ENCODE results near the gene STAMBP.
"Not testable (repeated sequence)": the region's sequence is repeated elsewhere in the genome, so short reads cannot be mapped to it uniquely, and the experiment has no call there.

STAMBP gene

GRCh38 chr2:73828818-73829570 is at the start of gene STAMBP:
TSS of gene STAMBP (plus strand) at chr2:73828961. CDS start at chr2:73830857, 1,896 bp downstream.
- Mint-ChIP-seq H3K27me3 (ENCODE audit: low read depth) (peaks cover 2% of the 10 kb centered on the region), H3K4me3 (peak within 1 kb of the TSS; percentile 97), H3K27ac (peak within 1 kb of the TSS; percentile 97), H3K4me1 (ENCODE audit: low read depth) (peaks cover 37% of the 10 kb centered on the region), H3K9me3 (peaks cover 6% of the 10 kb centered on the region), H3K36me3 (ENCODE audit: low read depth) (peaks cover 22% of the 10 kb centered on the region)
- peak; percentile 90 for DNase-seq (ENCODE audit: low spot score)

- Mint-ChIP-seq H3K36me3 (ENCODE audit: low read depth) (peaks cover 23% of the 10 kb centered on the region), H3K27me3 (ENCODE audit: low read depth) (peaks cover 3% of the 10 kb centered on the region), H3K4me1 (ENCODE audit: low read depth) (peaks cover 11% of the 10 kb centered on the region), H3K4me3 (peak within 1 kb of the TSS; percentile 97), H3K27ac (peak within 1 kb of the TSS; percentile 95), H3K9me3 (no peaks in the 10 kb centered on the region)
- DNase-seq (ENCODE audit: low spot score): peak; percentile 96
Observed at GRCh38 chr2:73779467-73780236, 49.1 kb upstream of the STAMBP start, which contains the start of gene DUSP11. TSS of gene DUSP11 (minus strand) at chr2:73780103. CDS start at chr2:73779974, 129 bp downstream.

- peaks cover 3% of the 10 kb centered on the region for H3K27me3 Mint-ChIP-seq (ENCODE audit: low read depth)
- peaks cover 11% of the 10 kb centered on the region for H3K4me1 Mint-ChIP-seq (ENCODE audit: low read depth)
- peak overlapping the region; percentile 97 for H3K4me3 Mint-ChIP-seq
- no peak for DNase-seq (ENCODE audit: low spot score)
- peak overlapping the region; percentile 95 for H3K27ac Mint-ChIP-seq
- peaks cover 18% of the 10 kb centered on the region for H3K36me3 Mint-ChIP-seq (ENCODE audit: low read depth)
- H3K9me3 Mint-ChIP-seq: no peaks in the 10 kb centered on the region
Observed at GRCh38 chr2:73780237-73780582, 48.6 kb upstream of the STAMBP start.

GRCh38 chr2:73783402-73783801 is 45.4 kb upstream of the STAMBP start:
- H3K27ac Mint-ChIP-seq; H3K9me3 Mint-ChIP-seq; H3K27me3 Mint-ChIP-seq (ENCODE audit: low read depth); H3K4me1 Mint-ChIP-seq (ENCODE audit: low read depth); DNase-seq (ENCODE audit: low spot score); H3K36me3 Mint-ChIP-seq (ENCODE audit: low read depth); H3K4me3 Mint-ChIP-seq: not testable (repeated sequence)

- not testable (repeated sequence) for H3K27ac Mint-ChIP-seq; H3K9me3 Mint-ChIP-seq; DNase-seq (ENCODE audit: low spot score); H3K4me1 Mint-ChIP-seq (ENCODE audit: low read depth); H3K36me3 Mint-ChIP-seq (ENCODE audit: low read depth); H3K4me3 Mint-ChIP-seq; H3K27me3 Mint-ChIP-seq (ENCODE audit: low read depth)
Observed at GRCh38 chr2:73783883-73784282, 44.9 kb upstream of the STAMBP start, which contains the start of gene C2orf78. TSS of gene C2orf78 (plus strand) at chr2:73784183. CDS start at chr2:73784310, 127 bp downstream.

GRCh38 chr2:73811878-73812277 is 16.9 kb upstream of the STAMBP start:
- H3K4me3 Mint-ChIP-seq: no peak overlapping the region

GRCh38 chr2:73812635-73813034 is 16.1 kb upstream of the STAMBP start:
- H3K9me3 Mint-ChIP-seq: no peaks in the 10 kb centered on the region
- no peak overlapping the region for H3K27ac Mint-ChIP-seq
- no peaks in the 10 kb centered on the region for H3K4me1 Mint-ChIP-seq (ENCODE audit: low read depth)
- DNase-seq (ENCODE audit: low spot score): no peak
- no peak overlapping the region for H3K4me3 Mint-ChIP-seq
- H3K36me3 Mint-ChIP-seq (ENCODE audit: low read depth): no peaks in the 10 kb centered on the region
- H3K27me3 Mint-ChIP-seq (ENCODE audit: low read depth): peaks cover 2% of the 10 kb centered on the region

More at GRCh38 chr2:73811878-73812277, 16.9 kb upstream of the STAMBP start:
- H3K9me3 Mint-ChIP-seq: no peaks in the 10 kb centered on the region
- H3K27me3 Mint-ChIP-seq (ENCODE audit: low read depth): peaks cover 2% of the 10 kb centered on the region
- no peak for DNase-seq (ENCODE audit: low spot score)
- no peaks in the 10 kb centered on the region for H3K36me3 Mint-ChIP-seq (ENCODE audit: low read depth)
- no peaks in the 10 kb centered on the region for H3K4me1 Mint-ChIP-seq (ENCODE audit: low read depth)
- no peak overlapping the region for H3K27ac Mint-ChIP-seq

GRCh38 chr2:73818296-73818695 is 10.5 kb upstream of the STAMBP start:
- no peaks in the 10 kb centered on the region for H3K9me3 Mint-ChIP-seq
- H3K4me3 Mint-ChIP-seq: no peak overlapping the region
- no peak for DNase-seq (ENCODE audit: low spot score)
- peaks cover 2% of the 10 kb centered on the region for H3K27me3 Mint-ChIP-seq (ENCODE audit: low read depth)
- H3K27ac Mint-ChIP-seq: no peak overlapping the region
- H3K4me1 Mint-ChIP-seq (ENCODE audit: low read depth): peaks cover 8% of the 10 kb centered on the region
- H3K36me3 Mint-ChIP-seq (ENCODE audit: low read depth): no peaks in the 10 kb centered on the region

GRCh38 chr2:73821227-73821626 is 7.5 kb upstream of the STAMBP start:
- Mint-ChIP-seq H3K9me3 (no peaks in the 10 kb centered on the region), H3K36me3 (ENCODE audit: low read depth) (no peaks in the 10 kb centered on the region), H3K27ac (no peak overlapping the region), H3K4me3 (no peak overlapping the region), H3K4me1 (ENCODE audit: low read depth) (peaks cover 10% of the 10 kb centered on the region), H3K27me3 (ENCODE audit: low read depth) (peaks cover 2% of the 10 kb centered on the region)
- peak; percentile 44 for DNase-seq (ENCODE audit: low spot score)

- no peak overlapping the region for H3K4me3 Mint-ChIP-seq
- no peaks in the 10 kb centered on the region for H3K36me3 Mint-ChIP-seq (ENCODE audit: low read depth)
- H3K27me3 Mint-ChIP-seq (ENCODE audit: low read depth): peaks cover 2% of the 10 kb centered on the region
- peaks cover 10% of the 10 kb centered on the region for H3K4me1 Mint-ChIP-seq (ENCODE audit: low read depth)
- H3K27ac Mint-ChIP-seq: no peak overlapping the region
- H3K9me3 Mint-ChIP-seq: no peaks in the 10 kb centered on the region
- no peak for DNase-seq (ENCODE audit: low spot score)
Observed at GRCh38 chr2:73821669-73822068, 7.1 kb upstream of the STAMBP start.

GRCh38 chr2:73822276-73822675 is 6.5 kb upstream of the STAMBP start:
- no peak for DNase-seq (ENCODE audit: low spot score)
- no peaks in the 10 kb centered on the region for H3K36me3 Mint-ChIP-seq (ENCODE audit: low read depth)

GRCh38 chr2:73822991-73823390 is 5.8 kb upstream of the STAMBP start:
- peaks cover 16% of the 10 kb centered on the region for H3K4me1 Mint-ChIP-seq (ENCODE audit: low read depth)
- H3K27ac Mint-ChIP-seq: no peak overlapping the region
- no peak overlapping the region for H3K4me3 Mint-ChIP-seq
- H3K9me3 Mint-ChIP-seq: no peaks in the 10 kb centered on the region
- DNase-seq (ENCODE audit: low spot score): no peak
- peaks cover 2% of the 10 kb centered on the region for H3K27me3 Mint-ChIP-seq (ENCODE audit: low read depth)
- H3K36me3 Mint-ChIP-seq (ENCODE audit: low read depth): no peaks in the 10 kb centered on the region

More at GRCh38 chr2:73822276-73822675, 6.5 kb upstream of the STAMBP start:
- peaks cover 12% of the 10 kb centered on the region for H3K4me1 Mint-ChIP-seq (ENCODE audit: low read depth)
- H3K27me3 Mint-ChIP-seq (ENCODE audit: low read depth): peaks cover 2% of the 10 kb centered on the region
- H3K4me3 Mint-ChIP-seq: no peak overlapping the region
- H3K9me3 Mint-ChIP-seq: no peaks in the 10 kb centered on the region
- no peak overlapping the region for H3K27ac Mint-ChIP-seq

GRCh38 chr2:73823416-73823815 is 5.3 kb upstream of the STAMBP start:
- DNase-seq (ENCODE audit: low spot score): no peak
- H3K4me1 Mint-ChIP-seq (ENCODE audit: low read depth): peaks cover 16% of the 10 kb centered on the region
- H3K27me3 Mint-ChIP-seq (ENCODE audit: low read depth): peaks cover 2% of the 10 kb centered on the region
- no peak overlapping the region for H3K4me3 Mint-ChIP-seq
- H3K27ac Mint-ChIP-seq: no peak overlapping the region
- H3K9me3 Mint-ChIP-seq: no peaks in the 10 kb centered on the region
- no peaks in the 10 kb centered on the region for H3K36me3 Mint-ChIP-seq (ENCODE audit: low read depth)

GRCh38 chr2:73823916-73824523 is 4.7 kb upstream of the STAMBP start:
- Mint-ChIP-seq H3K9me3 (no peaks in the 10 kb centered on the region), H3K27ac (no peak overlapping the region), H3K27me3 (ENCODE audit: low read depth) (peaks cover 2% of the 10 kb centered on the region), H3K4me1 (ENCODE audit: low read depth) (peaks cover 19% of the 10 kb centered on the region), H3K36me3 (ENCODE audit: low read depth) (no peaks in the 10 kb centered on the region), H3K4me3 (no peak overlapping the region)
- DNase-seq (ENCODE audit: low spot score): peak; percentile 29
